T-cell (primary cell): Measurements from ENCODE around the gene PHF1. TPM values are rescaled to one million over a fixed set of nuclear protein-coding genes. Genes with fewer than 3 reads are reported as not detected.
"Not testable (repeated sequence)": the region's sequence is repeated elsewhere in the genome, so short reads cannot be mapped to it uniquely, and the experiment has no call there.

Source experiments
- ATAC-seq, 4 experiments: fragments of 200-7000 bp in 3 of 4; fragments of 150-1000 bp in 1 of 4; cut with Tn5 transposase; replicated peaks in 1 of 4; 1 replicate in 3 of 4; 2 replicates in 1 of 4; pipeline ENCODE4 v1.10.0; 2021; ENCODE audit warnings: moderate library complexity in 3 of 4, mild to moderate bottlenecking in 2 of 4, moderate number of reproducible peaks in 1 of 4
- CTCF ChIA-PET, 2 donors: fragments of 300-600 bp; sonication (Branson Sonifier 250); formaldehyde crosslinking; loops; one replicate each; lab custom pipeline; 2022; ENCODE audit warnings: antibody characterized with exemption in 2 of 2; lab: Charles Lee
- POLR2A ChIA-PET, 2 donors: fragments of 300-600 bp; sonication (Branson Sonifier 250); formaldehyde crosslinking; loops; one replicate each; lab custom pipeline; 2022; ENCODE audit warnings: antibody characterized with exemption in 2 of 2; lab: Charles Lee
- DNase-seq, 35 experiments: peaks; one replicate each; pipeline versions ENCODE4 v3.0.0 to v3.0.0-alpha.2; 2013 to 2023
- H3K27ac ChIP-seq: one replicate; pipeline ENCODE4 v1.5.1; 2013; ENCODE audit warnings: low read length
- H3K27me3 ChIP-seq, 2 experiments: replicated peaks in 1 of 2; 1 replicate in 1 of 2; 2 replicates in 1 of 2; pipeline versions ENCODE4 v1.6.1 to v1.7.0; 2013; ENCODE audit warnings: low read length in 1 of 2, mixed read lengths in 1 of 2; ENCODE audit not compliant: control insufficient read depth in 2 of 2, insufficient read depth in 2 of 2; ENCODE audit errors: extremely low read depth in 1 of 2
- H3K36me3 ChIP-seq, 2 donors: 1 replicate in 1 of 2; 2 replicates in 1 of 2; pipeline versions ENCODE4 v1.6.1 to v1.7.0; 2013; ENCODE audit warnings: low read length in 1 of 2; ENCODE audit not compliant: control insufficient read depth in 2 of 2, insufficient read depth in 1 of 2; ENCODE audit errors: extremely low read depth in 1 of 2
- H3K4me1 ChIP-seq, 2 experiments: 1 replicate in 1 of 2; 2 replicates in 1 of 2; pipeline versions ENCODE4 v1.6.1 to v1.7.0; 2013; ENCODE audit warnings: low read length in 2 of 2, mixed read lengths in 1 of 2; ENCODE audit not compliant: insufficient read depth in 2 of 2, control insufficient read depth in 1 of 2; ENCODE audit errors: extremely low read depth in 1 of 2
- H3K4me3 ChIP-seq, 2 donors: 1 replicate in 1 of 2; 2 replicates in 1 of 2; pipeline versions ENCODE4 v1.5.1 to v1.7.0; 2013; ENCODE audit warnings: mild to moderate bottlenecking in 2 of 2, low read length in 1 of 2, moderate library complexity in 1 of 2; ENCODE audit not compliant: control insufficient read depth in 1 of 2; ENCODE audit errors: extremely low read depth in 1 of 2
- H3K9me3 ChIP-seq: 2 replicates; pipeline ENCODE4 v1.7.0; 2013
- H3K27ac Mint-ChIP-seq, 2 donors: one replicate each; pipeline ENCODE4 v1.8.0; 2020 to 2021; ENCODE audit warnings: mild to moderate bottlenecking in 2 of 2, mixed read lengths in 2 of 2
- H3K27me3 Mint-ChIP-seq, 2 donors: one replicate each; pipeline ENCODE4 v1.8.0; 2021 to 2022; ENCODE audit warnings: mixed read lengths in 2 of 2
- H3K36me3 Mint-ChIP-seq: one replicate; pipeline ENCODE4 v1.8.0; 2021; ENCODE audit warnings: mixed read lengths
- H3K4me1 Mint-ChIP-seq, 3 donors: one replicate each; pipeline ENCODE4 v1.8.0; 2020 to 2022; ENCODE audit warnings: mixed read lengths in 3 of 3, mild to moderate bottlenecking in 1 of 3
- H3K4me3 Mint-ChIP-seq, 3 donors: one replicate each; pipeline ENCODE4 v1.8.0; 2020 to 2022; ENCODE audit warnings: mild to moderate bottlenecking in 3 of 3, mixed read lengths in 3 of 3, moderate library complexity in 3 of 3
- H3K9me3 Mint-ChIP-seq, 3 donors: one replicate each; pipeline ENCODE4 v1.8.0; 2020 to 2022; ENCODE audit warnings: mixed read lengths in 3 of 3
- WGBS: methylation state at CpG from one replicate; pipeline ENCODE4 v1.1.5; 2013; ENCODE audit warnings: missing lambda C conversion rate; ENCODE audit not compliant: insufficient coverage; 5-methylcytosine and 5-hydroxymethylcytosine counted together
- total RNA-seq, 35 experiments: library from RNA in 6 of 35; stranded (reverse) in 6 of 35; fragments of 120-200 nt in 1 of 35; gene quantifications; one replicate each; pipeline versions ENCODE4 v1.2.1 to v1.2.4 and lab custom pipeline; 2013 to 2026

Gene PHF1
- total RNA-seq, 5 donors from 2014 or later (not counting 1 experiment from before 2014, with no cell fraction given): 169 to 372 (median 175) TPM

- POLR2A ChIA-PET, H3K4me3 ChIP-seq, H3K27ac ChIP-seq, H3K36me3 ChIP-seq, H3K27me3 Mint-ChIP-seq, DNase-seq, ATAC-seq, H3K4me3 Mint-ChIP-seq, H3K9me3 ChIP-seq, H3K9me3 Mint-ChIP-seq, H3K27ac Mint-ChIP-seq, H3K27me3 ChIP-seq, H3K36me3 Mint-ChIP-seq: not testable (repeated sequence)
- H3K4me1 ChIP-seq: peaks cover 0 to 13% of the 10 kb centered on the region in 2 experiments
- WGBS: 90% methylated on average over 7 of the region's 10 CpGs
- peaks cover 7 to 12% (median 10%) of the 10 kb centered on the region in 3 donors for H3K4me1 Mint-ChIP-seq
- CTCF ChIA-PET: interaction anchor here in 1 of 2 donors (0.6 to 1.1 kb wide), 2 partner anchors 34 to 173 kb away, joined by 3 to 5 read pairs; no protein-coding TSS in a partner anchor
Measured at GRCh38 chr6:33379184-33379583, 31.6 kb upstream of the PHF1 start.

- ChIA-PET CTCF (no interaction called here), POLR2A (interaction anchor here in 1 of 2 donors (0.6 to 0.7 kb wide), 2 partner anchors 84 to 194 kb away, joined by 3 read pairs; no protein-coding TSS in a partner anchor)
- DNase-seq: no peak
- Mint-ChIP-seq H3K36me3 (no peaks in the 10 kb centered on the region), H3K4me1 (peaks cover 0 to 1% (median 1%) of the 10 kb centered on the region in 3 donors), H3K27ac (no peak overlapping the region), H3K27me3 (no peaks in the 10 kb centered on the region), H3K4me3 (no peak overlapping the region), H3K9me3 (no peaks in the 10 kb centered on the region)
- no peak overlapping the region for H3K4me3 ChIP-seq
- ATAC-seq: no peak
- peaks cover 0 to 2% of the 10 kb centered on the region in 2 experiments for H3K27me3 ChIP-seq
- peaks cover 0 to 2% of the 10 kb centered on the region in 2 experiments for H3K4me1 ChIP-seq
- 100% methylated on average over 1 of the region's 2 CpGs for WGBS
- H3K27ac ChIP-seq: no peak overlapping the region
- no peaks in the 10 kb centered on the region for H3K9me3 ChIP-seq
- H3K36me3 ChIP-seq: no peaks in the 10 kb centered on the region
Measured at GRCh38 chr6:33380272-33380981, 30.4 kb upstream of the PHF1 start.

GRCh38 chr6:33383427-33384185 lies 27.2 kb upstream of the PHF1 start:
- no peak overlapping the region for H3K27ac Mint-ChIP-seq
- H3K36me3 Mint-ChIP-seq: no peaks in the 10 kb centered on the region
- H3K27me3 Mint-ChIP-seq: no peaks in the 10 kb centered on the region
- Histone ChIP-seq H3K9me3 (no peaks in the 10 kb centered on the region), H3K4me3 (no peak overlapping the region), H3K27me3 (peaks cover 0 to 2% of the 10 kb centered on the region in 2 experiments), H3K27ac (no peak overlapping the region), H3K4me1 (no peaks in the 10 kb centered on the region), H3K36me3 (no peaks in the 10 kb centered on the region)
- POLR2A ChIA-PET: no interaction called here
- WGBS: 84% methylated on average over 5 of the region's 10 CpGs
- ATAC-seq (no peak), DNase-seq (no peak)
- H3K9me3 Mint-ChIP-seq: no peaks in the 10 kb centered on the region
- H3K4me3 Mint-ChIP-seq: no peak overlapping the region
- H3K4me1 Mint-ChIP-seq: no peaks in the 10 kb centered on the region
- CTCF ChIA-PET: no interaction called here

- Histone ChIP-seq H3K27me3 (peaks cover 0 to 2% of the 10 kb centered on the region in 2 experiments), H3K4me3 (no peak overlapping the region), H3K36me3 (no peaks in the 10 kb centered on the region), H3K9me3 (no peaks in the 10 kb centered on the region), H3K27ac (no peak overlapping the region), H3K4me1 (no peaks in the 10 kb centered on the region)
- H3K36me3 Mint-ChIP-seq: no peaks in the 10 kb centered on the region
- H3K4me1 Mint-ChIP-seq: no peaks in the 10 kb centered on the region
- no peak for ATAC-seq
- POLR2A ChIA-PET: interaction anchor here in 1 of 2 donors (0.5 to 0.6 kb wide), 3 partner anchors 47 to 412 kb away, joined by 3 to 6 read pairs (median 4); no protein-coding TSS in a partner anchor
- CTCF ChIA-PET: no interaction called here
- H3K27ac Mint-ChIP-seq: peak overlapping the region in 1 of 2 donors; percentile 62
- no peaks in the 10 kb centered on the region for H3K9me3 Mint-ChIP-seq
- 69% methylated on average over 2 of the region's 4 CpGs for WGBS
- H3K4me3 Mint-ChIP-seq: no peak overlapping the region
- H3K27me3 Mint-ChIP-seq: no peaks in the 10 kb centered on the region
- DNase-seq: no peak
Measured at GRCh38 chr6:33384581-33385020, 26.2 kb upstream of the PHF1 start.

- POLR2A ChIA-PET: interaction anchor here (0.6 to 0.8 kb wide), 2 partner anchors 20 to 129 kb away, joined by 3 to 4 read pairs; partner anchors contain the start of gene PHF1 (in 1 of the 2)
- no peak for ATAC-seq
- no CpG with 5 or more reads among the region's 2 CpGs for WGBS
Measured at GRCh38 chr6:33390173-33390572, 20.6 kb upstream of the PHF1 start.

More at GRCh38 chr6:33390173-33390572, 20.6 kb upstream of the PHF1 start:
- H3K27ac ChIP-seq: peak overlapping the region; percentile 85
- H3K36me3 Mint-ChIP-seq: no peaks in the 10 kb centered on the region
- H3K4me1 Mint-ChIP-seq: peaks cover 19 to 32% (median 24%) of the 10 kb centered on the region in 3 donors
- no peak for DNase-seq
- no peaks in the 10 kb centered on the region for H3K9me3 Mint-ChIP-seq
- H3K36me3 ChIP-seq: no peaks in the 10 kb centered on the region
- CTCF ChIA-PET: interaction anchor here (0.6 to 1.6 kb wide), 4 partner anchors 20 to 1958 kb away, joined by 3 to 11 read pairs (median 4); partner anchors contain the start of gene PHF1 (in 1 of the 2)
- no peaks in the 10 kb centered on the region for H3K27me3 Mint-ChIP-seq
- peak overlapping the region; percentile 97 to 99 for H3K27ac Mint-ChIP-seq
- no peak overlapping the region for H3K4me3 Mint-ChIP-seq
- H3K27me3 ChIP-seq: no peaks in the 10 kb centered on the region
- no peaks in the 10 kb centered on the region for H3K9me3 ChIP-seq
- H3K4me3 ChIP-seq: no peak overlapping the region
- peaks cover 15 to 23% of the 10 kb centered on the region in 2 experiments for H3K4me1 ChIP-seq
